SK-N-SH treated with all-trans-retinoic acid at 6 μM for 48 hours (cell line): Measurements from ENCODE around the gene DCLRE1A.

Experiments used
- BACH2 ChIP-seq: fragments of 250-450 bp; sonication (Bioruptor Pico); IDR thresholded peaks from 2 replicates; pipeline ENCODE4 v1.9.0; 2021; ENCODE audit warnings: mild to moderate bottlenecking, borderline replicate concordance
- CREB5 ChIP-seq: fragments of 250-450 bp; sonication (Bioruptor Pico); IDR thresholded peaks from 2 replicates; pipeline ENCODE4 v1.5.1; 2020; ENCODE audit warnings: low read depth, mild to moderate bottlenecking, moderate library complexity
- CSRNP3 ChIP-seq: fragments of 250-450 bp; sonication (Bioruptor Pico); IDR thresholded peaks from 2 replicates; pipeline ENCODE4 v1.5.1; 2021; ENCODE audit warnings: mild to moderate bottlenecking, moderate library complexity
- ISL1 ChIP-seq: fragments of 250-450 bp; sonication (Bioruptor Pico); IDR thresholded peaks from 2 replicates; pipeline ENCODE4 v2.1.2; 2022; ENCODE audit warnings: mild to moderate bottlenecking, moderate library complexity
- OSR1 ChIP-seq: fragments of 250-450 bp; sonication (Bioruptor Pico); IDR thresholded peaks from 2 replicates; pipeline ENCODE4 v1.8.0; 2022; ENCODE audit warnings: moderate library complexity, mild to moderate bottlenecking, inconsistent platforms
- PPARA ChIP-seq: fragments of 250-450 bp; sonication (Bioruptor Pico); IDR thresholded peaks from 2 replicates; pipeline ENCODE4 v1.5.0; 2020; ENCODE audit warnings: mild to moderate bottlenecking, borderline replicate concordance
- ZC3H10 ChIP-seq: fragments of 250-450 bp; sonication (Bioruptor Pico); IDR thresholded peaks from 2 replicates; pipeline ENCODE4 v1.5.1; 2021; ENCODE audit warnings: mild to moderate bottlenecking, moderate library complexity
- ZFP3 ChIP-seq: fragments of 250-450 bp; sonication (Bioruptor Pico); IDR thresholded peaks from 2 replicates; pipeline ENCODE4 v1.5.0; 2020; ENCODE audit warnings: mild to moderate bottlenecking, moderate library complexity
- ZFP30 ChIP-seq: fragments of 450-650 bp; formaldehyde crosslinking; IDR thresholded peaks from 2 replicates; pipeline ENCODE4 v1.5.0; 2022; ENCODE audit warnings: mild to moderate bottlenecking, moderate library complexity
- ZNF565 ChIP-seq: fragments of 450-650 bp; formaldehyde crosslinking; conservative IDR thresholded peaks from 2 replicates; pipeline ENCODE4 v1.5.0; 2020; ENCODE audit warnings: low read depth, mild to moderate bottlenecking, moderate library complexity

GRCh38 chr10:113872139-113873030 is 18.5 kb upstream of the DCLRE1A start:
- no peak for TF ChIP-seq ISL1 (CRISPR knock-in tag)
- TF ChIP-seq ZFP3, result no peak
- TF ChIP-seq ZFP30 (CRISPR knock-in tag), result no peak
- TF ChIP-seq CSRNP3 (CRISPR knock-in tag), result no peak
- no peak for TF ChIP-seq BACH2 (CRISPR knock-in tag)
- TF ChIP-seq ZC3H10 (CRISPR knock-in tag), result no peak
- no peak for TF ChIP-seq CREB5 (CRISPR knock-in tag)
- TF ChIP-seq OSR1 (CRISPR knock-in tag), result no peak
- no peak for TF ChIP-seq ZNF565 (CRISPR knock-in tag)
- no peak for TF ChIP-seq PPARA (CRISPR knock-in tag)
